GM18505 (cell line): ENCODE data around the gene STRBP.

Experiments used
- ATAC-seq: cut with Tn5 transposase; IDR thresholded peaks from one replicate; pipeline ENCODE4 v1.9.1; 2021; ENCODE audit not compliant: unreplicated experiment
- POLR2A ChIP-seq: IDR thresholded peaks from 4 replicates; pipeline ENCODE4 v1.6.1; 2011; ENCODE audit warnings: borderline replicate concordance; ENCODE audit not compliant: insufficient read depth, insufficient read length; ENCODE audit errors: extremely low read depth

Gene STRBP

DNA sequence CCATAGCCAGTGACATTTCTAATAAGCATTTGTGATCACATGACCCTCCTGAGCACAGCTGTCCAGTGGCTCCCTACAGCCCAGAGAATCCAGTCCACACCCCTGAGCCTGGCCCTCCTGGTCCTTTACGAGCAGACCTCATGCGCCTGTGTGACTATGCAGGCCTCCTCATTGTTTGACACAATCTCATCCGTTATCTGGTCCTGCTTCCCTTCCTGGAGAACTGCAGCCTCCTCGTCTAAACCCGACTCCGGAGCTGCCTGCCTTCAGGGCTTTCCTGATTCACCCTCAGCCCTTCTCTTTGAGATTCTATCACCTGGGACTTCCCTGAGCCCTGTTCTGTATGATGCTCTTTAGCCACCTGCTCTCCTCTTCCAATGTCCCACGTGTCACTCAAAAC, 155.2 kb downstream of the STRBP start:
- no peak for TF ChIP-seq POLR2A
- ATAC-seq = no peak

DNA sequence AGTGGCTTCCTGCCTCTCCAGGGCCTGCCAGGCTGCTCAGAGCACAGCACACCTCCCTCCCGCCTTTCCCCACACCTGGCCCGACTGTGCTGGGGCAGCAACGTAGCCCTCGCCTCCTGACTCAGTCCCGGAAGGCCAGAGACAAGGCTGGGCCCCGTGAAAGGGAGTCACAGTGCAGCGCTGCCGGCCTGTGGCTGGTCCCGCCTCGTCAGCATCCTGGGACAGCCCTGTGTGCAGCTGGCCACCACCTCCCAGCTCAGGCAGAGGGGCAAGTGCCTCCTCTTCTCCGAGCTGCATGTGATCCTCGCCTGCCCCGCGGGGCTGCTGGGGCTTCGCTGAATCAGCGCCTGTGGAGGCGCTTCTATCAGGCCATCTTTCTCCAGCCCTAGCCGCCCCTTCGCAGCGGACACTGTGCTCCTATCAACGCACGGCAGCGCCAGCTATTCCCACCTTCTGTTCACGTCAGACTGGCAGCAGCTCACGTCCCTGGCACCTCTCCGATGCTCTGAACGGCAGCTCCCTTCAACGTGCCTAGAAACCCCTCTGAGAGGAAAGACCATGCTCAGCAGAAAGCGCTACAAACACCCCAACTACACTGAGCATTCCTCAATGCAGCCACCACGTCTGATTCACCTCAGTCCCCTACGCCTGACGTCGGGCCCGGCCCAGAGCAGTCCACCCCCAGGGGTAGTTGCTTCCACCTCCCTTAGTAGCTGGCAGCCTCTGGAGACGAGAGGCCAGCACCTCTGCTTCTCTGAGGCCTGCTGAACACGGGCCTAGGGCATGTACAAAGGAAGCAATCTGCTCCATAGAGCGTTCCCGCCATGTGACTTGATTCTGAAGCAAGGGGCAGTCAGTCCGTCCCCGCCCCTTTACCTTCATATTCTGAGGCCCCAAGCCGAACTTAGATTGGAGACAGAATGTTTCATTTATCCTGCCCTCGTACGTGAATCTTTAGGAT, 156.1 kb downstream of the STRBP start:
- no peak for ATAC-seq
- TF ChIP-seq POLR2A = no peak

DNA sequence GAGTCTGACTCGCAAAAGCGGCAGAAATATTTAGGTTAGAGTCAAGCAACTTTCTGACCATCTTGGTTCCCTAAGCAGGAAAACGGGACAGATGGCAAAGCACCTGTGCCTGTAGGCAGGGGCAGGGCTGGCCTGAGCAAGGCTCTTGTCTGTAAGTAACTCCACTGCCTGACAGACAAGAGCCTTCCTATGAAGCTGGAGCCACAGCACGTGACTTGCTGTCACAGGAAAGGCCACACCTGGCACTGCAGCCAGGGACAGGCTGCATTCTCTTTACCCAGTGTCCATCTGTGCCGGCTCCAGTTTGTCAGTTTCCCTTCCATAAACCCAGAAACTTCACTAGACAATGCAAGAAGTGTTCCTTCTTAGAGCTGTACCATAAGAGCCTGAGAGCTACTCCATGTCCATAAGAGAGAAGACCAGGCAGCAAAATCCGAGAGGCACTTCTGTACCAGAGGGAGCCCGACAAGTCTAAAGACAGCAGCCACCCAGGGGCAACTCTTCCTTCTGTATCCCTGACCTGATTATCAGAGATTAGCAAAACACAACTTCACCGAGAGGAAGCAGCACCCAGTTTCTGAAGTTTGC, 156.9 kb downstream of the STRBP start:
- no peak for TF ChIP-seq POLR2A

DNA sequence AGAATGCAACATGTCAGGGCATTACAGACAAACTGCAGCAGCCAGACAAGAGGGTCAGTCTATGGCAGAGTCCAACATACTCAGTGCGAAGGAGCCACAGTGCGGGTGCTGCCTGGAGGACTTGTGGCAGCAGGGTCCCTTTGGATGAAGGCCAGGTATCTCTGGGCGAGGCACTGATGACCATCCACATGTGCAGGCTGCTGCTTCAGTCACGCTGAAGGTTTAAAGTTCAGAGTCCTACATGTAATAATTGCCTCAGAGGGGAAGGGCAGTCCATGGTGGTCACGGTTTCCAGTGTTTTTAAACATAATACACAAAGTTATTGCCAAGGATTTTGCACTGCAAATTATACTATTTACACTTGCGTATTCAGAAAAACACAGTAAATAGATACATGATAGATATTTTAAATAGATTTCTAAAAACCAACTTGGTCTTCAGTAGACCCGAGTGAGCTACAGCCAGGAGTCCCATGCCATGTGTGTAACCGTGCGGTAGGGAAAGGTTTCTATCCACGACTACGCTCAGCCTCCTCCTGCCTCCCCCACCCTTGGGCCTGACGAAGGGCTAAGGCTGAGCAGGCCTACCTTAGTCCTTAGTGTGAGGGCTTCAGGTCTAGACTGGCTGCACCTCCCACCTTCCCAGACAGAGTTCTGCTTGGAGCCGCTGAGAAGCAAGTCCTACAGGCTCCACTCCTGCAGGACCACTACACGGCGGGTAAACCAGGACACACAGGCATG, 158.7 kb downstream of the STRBP start:
- ATAC-seq = no peak
- no peak for TF ChIP-seq POLR2A

More for the DNA sequence above, 156.9 kb downstream of the STRBP start:
- no peak for ATAC-seq

DNA sequence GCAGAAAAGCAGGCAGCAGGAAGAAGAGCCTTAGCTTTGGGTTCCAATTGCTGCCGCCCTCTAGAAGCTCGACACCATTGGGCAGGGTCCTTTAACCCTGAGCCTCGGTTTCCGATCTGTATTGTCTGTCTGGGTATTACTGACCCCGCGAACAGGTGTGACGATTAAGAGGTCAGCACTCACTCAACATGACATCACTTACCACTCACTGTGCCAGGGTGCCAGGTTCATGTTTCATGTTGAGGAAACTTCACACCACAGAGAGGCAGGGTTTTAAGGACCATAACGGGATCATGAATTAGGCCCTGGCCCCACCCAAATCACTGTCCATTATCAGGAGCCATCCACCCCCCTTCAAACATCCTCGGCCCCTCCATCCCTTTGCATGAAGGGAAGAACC, 159.4 kb downstream of the STRBP start:
- TF ChIP-seq POLR2A = no peak

DNA sequence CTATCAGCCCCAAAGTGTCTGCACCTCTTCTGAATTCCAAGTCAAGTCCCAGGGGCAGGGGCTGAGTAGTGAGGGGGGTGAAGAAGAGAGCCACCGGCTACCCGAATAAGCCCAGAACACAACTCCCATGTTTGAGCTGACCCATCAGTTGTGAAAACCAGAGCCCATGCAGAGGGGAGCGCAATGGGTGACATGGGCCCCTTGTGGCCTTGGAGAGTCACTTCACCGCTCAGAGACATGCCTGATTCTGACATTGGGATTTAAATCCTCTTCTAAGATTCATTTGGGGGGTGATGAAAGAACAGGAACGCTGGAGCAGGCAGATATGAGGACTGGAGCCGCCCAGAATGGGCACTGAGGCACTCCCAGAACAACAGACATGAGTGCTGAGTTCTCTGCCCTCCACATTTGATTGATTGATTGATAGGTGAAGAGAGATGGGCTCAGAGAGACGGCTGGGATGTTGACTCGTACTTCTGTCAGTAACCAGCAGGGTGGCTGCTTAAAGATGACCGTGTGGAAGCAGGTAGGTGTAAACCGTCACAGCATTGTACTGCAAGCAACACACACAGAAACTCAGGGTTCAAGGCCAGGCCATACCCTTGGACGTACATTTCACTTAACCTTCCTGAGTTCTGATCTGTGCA, 160.6 kb downstream of the STRBP start:
- TF ChIP-seq POLR2A = no peak
- ATAC-seq = no peak

More for the DNA sequence above, 159.4 kb downstream of the STRBP start:
- no peak for ATAC-seq

DNA sequence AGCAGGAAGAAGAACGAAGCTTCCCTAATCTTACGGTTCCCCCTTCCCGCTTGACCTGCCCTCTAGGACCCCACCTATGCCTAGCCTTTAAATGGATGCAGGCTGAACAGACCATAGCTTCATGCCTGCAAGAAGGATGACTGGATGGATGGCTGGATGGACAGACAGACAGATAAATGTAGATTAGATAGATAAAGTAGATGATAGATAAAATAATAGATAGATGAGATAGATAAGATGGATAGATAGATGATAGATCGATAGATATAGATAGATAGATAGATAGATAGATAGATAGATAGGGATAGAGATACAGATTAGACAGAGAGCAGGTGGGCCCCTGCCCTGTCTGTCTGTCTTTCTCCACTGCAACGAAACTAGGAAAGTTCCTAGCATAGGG, 162.9 kb downstream of the STRBP start:
- ATAC-seq = no peak
- TF ChIP-seq POLR2A = no peak

DNA sequence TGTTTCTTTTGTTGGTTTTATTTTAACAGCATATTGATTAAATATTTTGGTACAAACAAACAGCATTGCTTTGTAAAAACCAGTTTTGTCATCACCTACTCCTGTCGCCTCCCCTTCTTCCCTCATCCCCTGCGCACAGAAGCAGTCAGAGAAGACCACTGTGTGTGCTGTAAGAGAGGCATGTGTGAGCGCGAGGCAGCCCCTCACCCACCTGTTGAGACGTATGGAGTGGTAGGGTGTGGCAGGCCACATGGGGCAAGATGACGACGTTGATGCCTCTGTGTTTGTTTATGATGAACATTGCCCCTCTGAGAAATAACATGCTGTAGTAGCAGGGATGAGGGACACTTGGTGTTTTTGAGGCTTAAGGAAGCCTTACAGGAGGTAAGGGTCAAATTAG, 163.6 kb downstream of the STRBP start:
- ATAC-seq = no peak
- TF ChIP-seq POLR2A = no peak

DNA sequence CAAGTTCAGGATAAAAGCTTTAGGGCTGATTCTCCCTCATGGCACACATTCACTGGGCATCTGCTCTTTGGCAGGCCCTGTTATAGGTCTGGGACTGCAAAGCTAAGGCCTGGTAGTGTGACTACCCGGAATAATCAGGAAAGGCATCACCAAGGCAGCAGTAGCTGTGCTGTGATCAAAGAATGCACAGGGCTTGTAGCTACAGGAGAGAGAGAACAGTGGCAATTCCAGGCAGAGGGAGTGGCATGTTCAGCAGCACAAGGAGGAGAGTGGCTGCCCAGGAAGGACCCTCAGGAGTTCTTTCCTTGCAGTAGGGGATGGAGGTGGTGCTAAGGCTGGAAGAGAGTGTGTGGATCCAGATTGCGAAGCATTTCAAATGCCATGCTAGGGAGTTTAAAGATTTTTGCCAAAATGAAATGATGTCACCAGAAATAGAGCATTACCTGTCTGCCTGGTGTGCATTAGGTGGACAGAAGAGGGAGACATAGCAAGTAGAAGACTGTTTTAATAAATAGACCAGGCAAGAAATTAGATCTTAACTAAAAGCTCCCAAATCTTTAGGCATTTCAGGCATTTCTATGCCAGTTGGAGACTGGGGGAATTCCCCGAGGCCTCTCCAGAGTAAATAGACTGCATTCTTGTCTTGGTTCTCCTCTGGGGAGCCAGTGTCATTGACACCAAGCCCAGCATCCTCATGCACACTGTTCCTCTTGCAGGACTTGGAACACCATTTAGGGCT, 165.8 kb downstream of the STRBP start:
- no peak for TF ChIP-seq POLR2A
- no peak for ATAC-seq

DNA sequence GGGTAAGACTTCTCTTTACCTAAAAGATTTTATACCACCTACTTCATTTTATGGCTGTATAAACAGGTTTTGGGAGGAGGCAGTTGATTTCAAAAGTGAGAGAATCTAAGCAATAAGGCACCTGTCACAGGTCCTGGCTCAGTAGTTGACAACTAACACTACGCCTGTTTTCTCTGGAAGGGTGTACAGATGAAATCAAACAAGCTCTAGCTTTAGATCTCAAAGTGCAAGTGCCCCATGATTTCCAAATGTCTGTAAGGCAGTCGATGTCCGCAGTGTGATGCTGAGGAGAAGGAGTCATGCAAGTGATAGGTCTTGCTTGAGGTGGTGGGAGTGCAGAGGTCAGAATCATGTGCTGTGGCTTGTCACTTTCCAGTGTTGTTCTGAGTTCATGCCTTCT, 168.8 kb downstream of the STRBP start:
- ATAC-seq = no peak
- no peak for TF ChIP-seq POLR2A

DNA sequence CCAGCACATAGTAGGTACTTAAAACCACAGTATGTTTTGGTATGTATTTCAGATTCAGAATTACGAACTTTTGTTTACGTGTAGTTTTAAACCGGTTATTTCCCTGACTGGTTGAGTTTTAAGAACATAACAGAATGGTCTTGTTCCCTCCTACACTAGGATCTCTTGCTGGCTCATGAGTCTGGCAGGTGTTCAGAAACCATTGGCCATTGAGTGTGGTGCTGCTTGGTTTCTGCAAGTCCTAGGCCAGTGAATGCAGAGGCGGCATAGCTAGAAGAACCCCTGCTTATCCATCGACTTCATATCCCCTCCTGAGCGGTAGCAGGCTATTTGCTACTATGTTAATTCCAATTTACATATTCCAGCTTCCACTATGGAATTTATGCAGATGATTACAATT, 169.3 kb downstream of the STRBP start:
- no peak for ATAC-seq

DNA sequence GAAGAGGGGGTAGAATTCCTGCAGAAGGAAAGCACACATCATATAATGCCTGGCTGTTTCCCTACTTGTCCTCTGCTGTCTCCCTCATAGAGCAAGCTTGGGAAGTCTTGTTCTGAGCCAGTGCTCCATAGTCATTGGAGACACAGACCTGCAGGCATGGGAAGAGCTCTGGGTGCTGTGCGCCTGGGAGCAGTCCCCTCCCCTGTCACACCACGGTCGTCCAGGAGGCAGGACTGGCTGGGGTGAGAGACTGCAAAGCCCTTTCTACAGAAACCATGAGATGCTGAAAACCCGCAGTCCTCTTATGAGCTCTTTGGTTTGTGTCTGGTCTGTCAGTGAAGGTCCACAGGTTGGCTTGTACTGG, 170.3 kb downstream of the STRBP start:
- ATAC-seq = no peak
- TF ChIP-seq POLR2A = no peak

More for the DNA sequence above, 169.3 kb downstream of the STRBP start:
- no peak for TF ChIP-seq POLR2A

DNA sequence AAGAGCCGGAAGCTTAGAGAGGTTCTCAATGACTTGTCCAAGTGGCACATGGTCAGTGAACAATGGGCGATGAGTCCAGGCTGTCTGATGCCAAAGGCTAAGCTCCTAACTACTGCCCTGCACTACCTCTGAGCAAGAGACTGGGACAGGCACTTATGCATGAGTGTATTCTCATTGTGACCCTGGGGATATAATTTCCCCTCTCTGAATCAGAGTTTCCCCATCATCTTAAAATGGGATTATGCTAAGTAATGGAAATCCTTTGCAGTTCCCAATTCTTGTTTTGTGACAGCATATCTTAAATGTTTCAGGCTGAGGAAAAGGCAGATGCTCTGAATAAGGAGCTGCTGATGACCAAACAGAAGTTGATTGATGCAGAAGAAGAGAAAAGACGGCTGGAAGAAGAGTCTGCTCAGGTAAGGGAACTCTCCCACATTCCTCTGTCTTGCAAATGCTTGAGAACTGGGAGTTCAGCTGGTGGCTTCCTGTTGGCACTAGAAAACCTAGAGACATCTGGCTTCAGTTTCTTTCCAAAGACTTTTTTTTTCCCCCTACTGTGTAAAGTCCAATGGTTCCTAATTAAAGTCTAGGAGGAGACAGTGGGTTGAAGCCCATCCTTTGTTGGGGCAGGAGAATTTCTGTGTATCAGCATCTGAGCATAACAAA, 170.8 kb downstream of the STRBP start:
- no peak for TF ChIP-seq POLR2A
- ATAC-seq = no peak

DNA sequence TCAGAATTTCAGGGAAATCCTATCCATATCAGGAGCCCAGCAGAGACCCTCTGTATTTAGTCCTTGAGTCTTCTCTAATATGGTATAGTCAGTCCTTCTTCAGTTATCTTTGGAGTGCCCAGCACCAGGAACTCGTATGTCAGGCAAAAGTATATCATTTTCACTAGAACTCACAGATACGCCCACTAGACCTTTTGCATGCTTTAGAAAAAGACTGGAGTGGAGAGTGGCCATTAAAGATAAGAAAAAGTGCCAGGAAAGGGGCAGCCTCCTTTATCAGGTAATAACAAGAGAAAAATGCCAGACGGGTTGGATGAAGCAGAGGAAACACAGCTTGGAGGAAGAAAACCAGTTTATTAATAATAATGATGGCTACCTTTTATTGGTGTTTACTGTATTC, 171.4 kb downstream of the STRBP start:
- no peak for ATAC-seq
- no peak for TF ChIP-seq POLR2A
